Prostate gland (tissue), 2 donors: ENCODE measurements around the gene HPS1.

Experiments
- POLR2A ChIP-seq: fragments of 450-650 bp; IDR thresholded peaks from one replicate; pipeline ENCODE4 v1.6.1; 2016; ENCODE audit warnings: antibody characterized with exemption, mild to moderate bottlenecking
- TF ChIP-seq, protein P1 (sequence below), 4 experiments: fragments of 200-600 bp in 2 of 4; fragments of 450-650 bp in 2 of 4; sonication (generic) in 2 of 4; IDR thresholded peaks; 1 replicate in 3 of 4; 2 replicates in 1 of 4; pipeline ENCODE4 v1.5.1; 2016 to 2019; ENCODE audit warnings: antibody characterized with exemption in 4 of 4, mild to moderate bottlenecking in 2 of 4, moderate library complexity in 2 of 4

GRCh38 chr10:98415731-98416119 is 31.0 kb downstream of the HPS1 start:
- TF ChIP-seq, protein P1, sequence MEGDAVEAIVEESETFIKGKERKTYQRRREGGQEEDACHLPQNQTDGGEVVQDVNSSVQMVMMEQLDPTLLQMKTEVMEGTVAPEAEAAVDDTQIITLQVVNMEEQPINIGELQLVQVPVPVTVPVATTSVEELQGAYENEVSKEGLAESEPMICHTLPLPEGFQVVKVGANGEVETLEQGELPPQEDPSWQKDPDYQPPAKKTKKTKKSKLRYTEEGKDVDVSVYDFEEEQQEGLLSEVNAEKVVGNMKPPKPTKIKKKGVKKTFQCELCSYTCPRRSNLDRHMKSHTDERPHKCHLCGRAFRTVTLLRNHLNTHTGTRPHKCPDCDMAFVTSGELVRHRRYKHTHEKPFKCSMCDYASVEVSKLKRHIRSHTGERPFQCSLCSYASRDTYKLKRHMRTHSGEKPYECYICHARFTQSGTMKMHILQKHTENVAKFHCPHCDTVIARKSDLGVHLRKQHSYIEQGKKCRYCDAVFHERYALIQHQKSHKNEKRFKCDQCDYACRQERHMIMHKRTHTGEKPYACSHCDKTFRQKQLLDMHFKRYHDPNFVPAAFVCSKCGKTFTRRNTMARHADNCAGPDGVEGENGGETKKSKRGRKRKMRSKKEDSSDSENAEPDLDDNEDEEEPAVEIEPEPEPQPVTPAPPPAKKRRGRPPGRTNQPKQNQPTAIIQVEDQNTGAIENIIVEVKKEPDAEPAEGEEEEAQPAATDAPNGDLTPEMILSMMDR (IDR thresholded peaks at IDR 0.05), result no peak
- TF ChIP-seq POLR2A, result no peak
